Activated naive CD4-positive, alpha-beta T cell (primary cell): ENCODE results near the gene FBXO21.

ENCODE experiments used
- DNase-seq, 4 experiments: peaks; one replicate each; lab custom pipeline; 2025; lab: John Stamatoyannopoulos, UW

Gene FBXO21

GRCh38 chr12:117165342-117165741 is 24.9 kb downstream of the FBXO21 start:
- no peak for DNase-seq

- no peak for DNase-seq
Observed at GRCh38 chr12:117162633-117163032, 27.6 kb downstream of the FBXO21 start.

DNA sequence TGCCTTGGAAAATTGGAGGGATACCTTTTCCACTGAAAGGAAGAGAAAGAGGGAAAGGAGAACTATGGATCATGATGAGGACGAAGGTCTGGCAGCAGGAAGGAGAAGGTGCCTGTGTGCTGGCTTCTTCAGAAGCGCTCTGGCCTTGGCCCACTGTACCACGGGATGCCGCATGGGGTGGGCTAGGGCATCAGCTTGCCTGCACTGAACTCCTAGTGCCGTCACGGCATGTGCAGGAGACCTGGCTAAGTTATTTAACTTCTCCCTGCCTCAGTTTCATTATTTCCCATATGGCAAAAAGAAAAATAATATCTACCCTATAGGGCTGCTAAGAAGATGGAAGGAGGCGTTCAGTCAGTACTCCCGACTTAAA is 28.1 kb downstream of the FBXO21 start:
- DNase-seq, result no peak

GRCh38 chr12:117161460-117162166 is 28.7 kb downstream of the FBXO21 start:
- DNase-seq, result no peak

GRCh38 chr12:117159674-117160073 is 30.6 kb downstream of the FBXO21 start:
- no peak for DNase-seq

GRCh38 chr12:117158911-117159553 is 31.2 kb downstream of the FBXO21 start:
- no peak for DNase-seq

DNA sequence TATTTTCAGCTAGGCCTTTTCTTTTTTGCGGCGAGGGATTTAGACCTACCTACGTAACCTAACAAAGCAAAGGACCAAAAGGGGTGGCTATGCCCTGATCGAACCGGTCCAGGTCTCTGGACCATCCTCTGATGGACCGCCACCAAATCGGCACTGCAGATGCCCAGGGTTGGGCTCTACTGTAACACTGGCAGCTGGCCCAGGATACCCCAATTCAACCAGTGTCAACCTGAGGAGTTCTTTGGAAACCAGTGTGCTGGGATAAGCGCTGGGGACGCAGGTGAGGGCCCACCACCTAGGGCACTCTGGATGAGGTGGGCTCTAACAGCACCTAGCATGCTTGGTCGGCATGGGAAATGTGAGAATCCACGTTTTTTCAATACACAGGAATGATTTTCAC is 32.2 kb downstream of the FBXO21 start:
- no peak for DNase-seq

- DNase-seq, result peak in 3 of 4 experiments; percentile 47 to 56 (median 51)
Observed at GRCh38 chr12:117155278-117156060, 34.8 kb downstream of the FBXO21 start.

GRCh38 chr12:117152793-117153775 is 37.2 kb downstream of the FBXO21 start:
- DNase-seq, result no peak

GRCh38 chr12:117151403-117152031 is 38.8 kb downstream of the FBXO21 start:
- no peak for DNase-seq

DNA sequence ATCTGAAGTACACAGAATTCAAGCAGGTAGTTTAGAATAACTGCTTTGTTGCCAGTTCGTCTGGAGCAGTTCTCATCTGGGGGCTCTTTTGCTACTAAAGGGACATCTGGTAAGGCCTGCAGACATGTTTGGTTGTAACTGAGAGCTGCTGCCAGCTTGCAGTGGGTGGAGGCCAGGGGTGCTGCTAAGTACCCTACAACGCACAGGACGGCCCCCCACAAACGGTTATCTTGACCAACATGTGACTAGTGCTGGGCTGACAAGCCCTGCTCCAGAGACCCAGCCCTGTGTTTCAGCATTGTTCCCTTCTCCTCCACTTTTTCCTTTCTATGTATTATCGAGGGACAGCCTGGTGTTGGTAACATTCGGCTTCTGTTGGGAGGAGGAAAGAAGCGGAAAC is 40.8 kb downstream of the FBXO21 start:
- DNase-seq, result no peak

GRCh38 chr12:117148642-117149041 is 41.6 kb downstream of the FBXO21 start:
- DNase-seq, result no peak

DNA sequence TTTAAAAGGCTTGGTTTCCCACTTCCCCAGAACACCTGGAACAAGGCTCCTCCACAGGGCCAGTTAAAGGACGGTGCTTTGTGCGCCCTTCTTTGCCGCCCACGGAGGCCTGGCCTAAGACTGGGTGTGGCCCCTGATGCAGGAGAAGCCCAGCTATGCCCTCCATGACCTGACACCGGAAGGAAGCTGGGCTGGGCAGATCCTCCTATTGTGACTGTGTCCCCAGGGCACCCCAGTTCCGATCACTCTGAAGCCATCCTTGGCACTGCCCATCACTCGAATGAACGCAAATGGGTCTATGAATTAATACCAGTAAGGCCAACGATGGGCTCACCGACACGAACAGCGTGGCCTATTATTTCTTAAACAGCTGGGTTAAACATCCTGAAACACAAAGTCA is 42.6 kb downstream of the FBXO21 start:
- DNase-seq, result no peak

DNA sequence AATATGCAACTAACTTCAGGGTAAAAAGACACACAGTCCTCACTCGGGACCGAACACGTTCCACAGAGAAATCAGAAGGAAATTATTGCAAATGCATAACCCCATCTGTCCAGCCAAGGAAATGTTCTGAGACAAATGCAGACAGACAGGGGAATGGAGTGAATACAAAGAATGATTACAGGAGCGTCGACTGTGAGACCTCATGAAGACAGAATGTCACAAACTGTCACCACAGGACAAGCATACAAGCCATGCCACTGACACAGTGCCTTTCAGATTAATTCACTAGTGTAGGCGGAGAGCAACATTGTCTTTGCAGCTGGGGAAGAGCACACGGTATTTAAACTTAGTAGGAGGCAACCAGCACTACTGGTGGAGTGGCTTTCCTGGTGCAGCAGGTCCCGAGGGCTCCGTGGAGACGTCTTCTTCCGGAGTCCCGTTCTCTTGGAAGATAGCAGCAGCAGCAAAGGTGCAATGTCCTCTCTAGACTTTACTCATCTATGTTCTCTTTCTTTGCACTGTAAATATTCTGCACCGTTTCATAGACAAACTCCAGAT is 44.6 kb downstream of the FBXO21 start:
- DNase-seq, result no peak

DNA sequence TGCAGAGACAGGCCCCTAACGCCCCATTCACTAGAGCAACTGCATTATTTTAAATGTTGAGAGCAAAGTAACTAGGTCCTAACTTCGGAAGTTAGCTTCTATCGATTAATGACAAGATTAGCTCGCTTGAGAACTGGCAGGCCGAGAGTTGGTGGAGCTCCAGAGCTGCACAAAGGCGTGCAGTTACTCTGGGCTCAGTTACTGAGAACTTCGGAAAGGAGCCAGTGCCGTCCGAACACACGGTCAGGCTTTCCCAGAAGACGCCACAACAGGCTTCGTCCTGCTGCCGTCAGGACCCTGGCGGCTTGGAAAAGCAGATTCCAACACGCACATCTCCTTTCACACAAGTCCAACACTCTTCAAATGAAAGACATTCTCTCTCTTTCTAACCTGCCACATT is 45.7 kb downstream of the FBXO21 start:
- DNase-seq, result no peak

DNA sequence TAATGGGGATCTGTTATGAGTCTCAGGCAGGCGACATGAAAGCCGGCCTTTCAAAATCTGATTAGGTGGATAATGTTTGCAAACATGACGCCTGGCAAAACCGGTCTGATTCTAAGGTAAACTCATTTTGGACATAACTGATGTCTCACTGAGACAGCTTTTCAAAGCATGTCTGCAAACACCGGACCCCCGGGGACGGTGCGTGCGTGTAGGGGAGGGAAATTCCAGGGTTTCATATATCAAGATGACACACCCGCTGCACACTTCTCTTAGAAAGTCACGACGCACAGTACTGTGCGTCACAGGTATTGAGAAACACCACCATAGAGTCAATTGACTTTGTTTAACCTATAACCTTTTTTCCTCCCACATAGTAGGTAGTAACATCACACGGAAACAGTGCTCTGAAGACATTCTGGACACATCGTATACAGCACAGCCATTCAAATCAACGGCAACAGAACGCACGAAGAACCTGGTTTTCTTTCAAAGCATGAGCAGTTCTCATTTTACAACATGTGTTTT is 47.2 kb downstream of the FBXO21 start:
- no peak for DNase-seq

DNA sequence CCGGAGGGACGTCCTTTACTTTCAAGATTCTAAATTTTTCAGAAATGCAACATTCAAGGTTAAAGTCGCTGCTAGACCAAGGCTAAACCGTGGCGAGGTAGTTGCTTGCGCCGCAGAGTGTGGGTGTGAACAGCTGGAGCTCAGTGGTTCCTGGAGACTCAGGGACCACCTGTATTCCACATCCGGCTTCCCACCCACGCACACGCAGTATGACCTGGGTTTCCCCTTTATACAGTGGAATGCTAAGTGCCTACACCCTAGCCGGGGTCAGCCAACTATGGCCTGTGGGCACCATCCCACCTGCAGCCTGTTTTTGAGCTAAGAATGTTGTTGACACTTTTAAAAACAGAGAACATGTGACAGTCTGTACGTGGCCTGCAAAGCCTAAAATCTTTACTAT is 48.2 kb downstream of the FBXO21 start:
- DNase-seq, result no peak

GRCh38 chr12:117141097-117141898 is 49.0 kb downstream of the FBXO21 start:
- DNase-seq, result no peak

- DNase-seq, result no peak
Observed at GRCh38 chr12:117140397-117141096, 49.7 kb downstream of the FBXO21 start.
